BLaER1 treated with 17β-estradiol and CSF1 and Interleukin-3, amounts not matched to agents 10 nM and 100 nM (cell line): ENCODE measurements around the gene TNN.
"Not testable (repeated sequence)": the region's sequence is repeated elsewhere in the genome, so short reads cannot be mapped to it uniquely, and the experiment has no call there.

Experiments used
- H3K27ac ChIP-seq, 11 experiments: shearing (Covaris generic); formaldehyde crosslinking; 2 replicates each; pipeline ENCODE4 v1.8.1; 2022
- H3K27me3 ChIP-seq, 11 experiments: shearing (Covaris generic); formaldehyde crosslinking; 2 replicates each; pipeline ENCODE4 v1.8.1; 2022
- H3K36me3 ChIP-seq, 11 experiments: shearing (Covaris generic); formaldehyde crosslinking; 2 replicates each; pipeline ENCODE4 v1.8.1; 2022
- H3K4me1 ChIP-seq, 10 experiments: shearing (Covaris generic); formaldehyde crosslinking; 2 replicates each; pipeline ENCODE4 v1.8.1; 2022
- H3K4me2 ChIP-seq, 11 experiments: shearing (Covaris generic); formaldehyde crosslinking; 2 replicates each; pipeline ENCODE4 v1.8.1; 2022
- H3K4me3 ChIP-seq, 10 experiments: shearing (Covaris generic); formaldehyde crosslinking; 2 replicates each; pipeline ENCODE4 v1.8.1; 2022
- H3K9ac ChIP-seq, 11 experiments: shearing (Covaris generic); formaldehyde crosslinking; 2 replicates each; pipeline ENCODE4 v1.8.1; 2022
- H3K9me3 ChIP-seq, 11 experiments: shearing (Covaris generic); formaldehyde crosslinking; replicated peaks in 1 of 11; 2 replicates each; pipeline ENCODE4 v1.8.1; 2022
- H4K20me1 ChIP-seq, 11 experiments: shearing (Covaris generic); formaldehyde crosslinking; 2 replicates each; pipeline ENCODE4 v1.8.1; 2022
- Cebpa-rat ChIP-seq, 11 experiments: shearing (Covaris generic); IDR thresholded peaks; 2 replicates each; pipeline ENCODE4 v1.8.1; 2022

Gene TNN

GRCh38 chr1:175035865-175036264, 31.8 kb upstream of the TNN start:
- Histone ChIP-seq H3K4me1 (peaks cover 0 to 17% (median 4%) of the 10 kb centered on the region in 10 experiments; a peak in 7 of 20 replicates), H3K36me3 (no peaks in the 10 kb centered on the region), H3K9ac (no peak overlapping the region), H3K9me3 (no peaks in the 10 kb centered on the region), H3K27ac (no peak overlapping the region), H3K4me2 (peak overlapping the region in 5 of 11 experiments; percentile 6 to 40 (median 17); a peak in 7 of 22 replicates), H3K4me3 (no peak overlapping the region), H3K27me3 (no peaks in the 10 kb centered on the region), H4K20me1 (no peaks in the 10 kb centered on the region)
- TF ChIP-seq Cebpa-rat (IDR thresholded peaks at IDR 0.05) = no peak

DNA sequence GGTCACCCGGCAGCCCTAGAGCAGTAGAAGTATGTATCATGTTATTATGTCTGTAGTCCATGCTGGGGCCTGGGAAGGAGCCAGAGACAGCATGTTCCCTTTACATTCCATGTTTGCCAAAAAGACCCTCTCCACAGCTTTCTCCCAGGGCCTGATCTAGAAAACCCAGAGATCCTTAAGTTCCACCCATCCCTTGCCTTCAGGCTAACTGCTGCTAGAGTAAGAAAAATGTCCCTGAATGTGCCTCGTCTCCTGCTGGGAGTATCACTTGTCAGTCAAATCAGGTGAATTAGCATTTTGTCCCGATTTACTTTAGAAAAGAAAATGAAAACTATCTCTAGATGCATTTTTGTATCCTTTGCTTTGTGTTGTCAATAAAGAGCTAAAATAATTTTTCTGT, 31.2 kb upstream of the TNN start:
- H3K4me1 ChIP-seq = peaks cover 0 to 17% (median 4%) of the 10 kb centered on the region in 10 experiments; a peak in 7 of 20 replicates
- H4K20me1 ChIP-seq = no peaks in the 10 kb centered on the region
- H3K27ac ChIP-seq = no peak overlapping the region
- peak overlapping the region in 1 of 11 experiments; percentile 6; a peak in 1 of 22 replicates for H3K4me2 ChIP-seq
- TF ChIP-seq Cebpa-rat (IDR thresholded peaks at IDR 0.05) = no peak
- H3K9me3 ChIP-seq = no peaks in the 10 kb centered on the region
- H3K4me3 ChIP-seq = no peak overlapping the region
- H3K9ac ChIP-seq = no peak overlapping the region
- no peaks in the 10 kb centered on the region for H3K27me3 ChIP-seq
- no peaks in the 10 kb centered on the region for H3K36me3 ChIP-seq

- Histone ChIP-seq H3K9me3 (no peaks in the 10 kb centered on the region), H3K36me3 (no peaks in the 10 kb centered on the region), H4K20me1 (no peaks in the 10 kb centered on the region), H3K27ac (no peak overlapping the region), H3K4me2 (no peak overlapping the region), H3K9ac (no peak overlapping the region), H3K4me1 (peaks cover 0 to 17% (median 4%) of the 10 kb centered on the region in 10 experiments; a peak in 7 of 20 replicates), H3K27me3 (no peaks in the 10 kb centered on the region), H3K4me3 (no peak overlapping the region)
- no peak for TF ChIP-seq Cebpa-rat (IDR thresholded peaks at IDR 0.05)
These were observed 30.2 kb upstream of the TNN start for GRCh38 chr1:175037416-175037815.

GRCh38 chr1:175040324-175040879, 27.2 kb upstream of the TNN start:
- Histone ChIP-seq H3K27ac (no peak overlapping the region), H3K9ac (no peak overlapping the region), H3K4me2 (no peak overlapping the region), H3K4me3 (no peak overlapping the region), H3K4me1 (peaks cover 0 to 17% (median 4%) of the 10 kb centered on the region in 10 experiments; a peak in 7 of 20 replicates), H3K27me3 (no peaks in the 10 kb centered on the region), H3K36me3 (no peaks in the 10 kb centered on the region), H4K20me1 (no peaks in the 10 kb centered on the region), H3K9me3 (peaks cover 0 to 7% (median 0%) of the 10 kb centered on the region in 11 experiments; a peak in 4 of 22 replicates)
- TF ChIP-seq Cebpa-rat (IDR thresholded peaks at IDR 0.05) = no peak

GRCh38 chr1:175042650-175043049, 25.0 kb upstream of the TNN start:
- Histone ChIP-seq H3K9ac (no peak overlapping the region), H3K36me3 (no peaks in the 10 kb centered on the region), H3K27me3 (no peaks in the 10 kb centered on the region), H3K4me1 (no peaks in the 10 kb centered on the region), H3K4me2 (no peak overlapping the region), H3K27ac (no peak overlapping the region), H3K4me3 (no peak overlapping the region), H4K20me1 (no peaks in the 10 kb centered on the region), H3K9me3 (peaks cover 0 to 10% (median 5%) of the 10 kb centered on the region in 11 experiments; a peak in 4 of 22 replicates)
- TF ChIP-seq Cebpa-rat (IDR thresholded peaks at IDR 0.05) = no peak

DNA sequence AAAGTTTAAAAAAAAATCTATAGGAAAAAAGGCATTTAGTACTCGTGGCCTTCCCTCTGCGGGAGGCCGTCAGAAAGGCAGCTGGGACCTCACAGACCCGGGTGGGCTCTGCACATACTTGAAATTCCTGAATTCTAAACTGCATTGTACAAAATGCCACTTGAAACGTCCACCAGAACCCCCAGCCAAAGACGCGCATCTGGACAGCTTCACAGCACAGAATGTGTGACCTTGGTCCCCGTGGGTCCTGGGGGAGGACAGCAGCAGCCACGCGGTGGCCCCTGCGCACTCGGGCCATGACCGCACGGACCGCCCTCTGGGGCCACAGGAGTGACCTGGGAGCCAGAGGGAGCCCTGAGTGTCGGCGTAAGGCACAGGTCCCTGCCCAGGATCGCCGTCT, 23.8 kb upstream of the TNN start:
- TF ChIP-seq Cebpa-rat (IDR thresholded peaks at IDR 0.05) = no peak
- Histone ChIP-seq H3K4me2 (no peak overlapping the region), H3K4me1 (no peaks in the 10 kb centered on the region), H3K36me3 (no peaks in the 10 kb centered on the region), H3K27me3 (no peaks in the 10 kb centered on the region), H3K9me3 (peaks cover 0 to 10% (median 5%) of the 10 kb centered on the region in 11 experiments; a peak in 4 of 22 replicates), H3K27ac (no peak overlapping the region), H4K20me1 (no peaks in the 10 kb centered on the region), H3K4me3 (no peak overlapping the region), H3K9ac (no peak overlapping the region)

- H3K27ac ChIP-seq, H3K4me3 ChIP-seq, H3K27me3 ChIP-seq, H3K9me3 ChIP-seq, H3K9ac ChIP-seq, H3K36me3 ChIP-seq, H3K4me2 ChIP-seq, H3K4me1 ChIP-seq, H4K20me1 ChIP-seq: not testable (repeated sequence)
These were observed 23.0 kb upstream of the TNN start for GRCh38 chr1:175044591-175044990.

DNA sequence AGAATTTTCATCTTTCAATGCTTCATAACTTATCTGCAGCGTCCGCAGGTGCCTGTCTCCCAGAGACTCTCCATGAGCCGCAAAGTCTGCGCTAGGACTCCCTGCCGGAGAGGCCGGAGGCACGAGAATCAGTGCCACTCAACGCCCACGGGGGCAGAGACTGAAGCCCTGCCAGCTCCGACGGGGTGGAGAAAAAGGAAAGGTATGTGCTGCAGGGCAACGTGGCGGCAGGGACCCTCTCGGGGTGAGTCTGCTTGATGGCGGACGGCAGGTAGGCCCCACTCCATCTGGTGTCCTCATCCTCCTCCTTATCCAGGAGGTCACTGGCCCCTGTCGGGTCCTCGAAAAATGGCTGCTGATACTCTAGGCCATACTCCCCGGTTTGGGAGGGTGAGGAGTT, 22.5 kb upstream of the TNN start:
- Histone ChIP-seq H3K4me1 (no peaks in the 10 kb centered on the region), H4K20me1 (no peaks in the 10 kb centered on the region), H3K4me2 (no peak overlapping the region), H3K27ac (no peak overlapping the region), H3K27me3 (no peaks in the 10 kb centered on the region), H3K9me3 (peaks cover 0 to 10% (median 5%) of the 10 kb centered on the region in 11 experiments; a peak in 4 of 22 replicates), H3K9ac (no peak overlapping the region), H3K4me3 (no peak overlapping the region), H3K36me3 (no peaks in the 10 kb centered on the region)
- no peak for TF ChIP-seq Cebpa-rat (IDR thresholded peaks at IDR 0.05)

DNA sequence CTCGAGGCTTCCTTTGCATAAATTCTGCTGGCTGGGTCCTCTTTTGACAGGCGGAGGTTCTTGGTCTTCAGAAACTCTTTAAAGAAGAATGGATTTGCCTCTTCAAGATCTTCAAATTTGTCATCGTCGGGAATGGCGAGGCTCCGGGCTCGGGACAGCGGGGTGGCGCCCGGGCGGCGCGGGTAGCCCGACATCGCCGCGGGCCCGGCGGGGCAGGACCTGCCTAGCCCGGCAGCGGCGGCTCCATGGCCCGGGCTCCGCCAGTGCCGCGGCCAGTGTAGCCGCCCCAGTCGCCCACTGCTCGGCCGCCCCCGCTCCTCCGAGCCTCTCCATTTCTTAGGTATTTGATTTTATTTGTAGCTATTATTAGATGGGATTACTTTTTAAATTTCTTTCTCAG, 22.1 kb upstream of the TNN start:
- H3K36me3 ChIP-seq = no peaks in the 10 kb centered on the region
- H3K4me2 ChIP-seq = no peak overlapping the region
- no peaks in the 10 kb centered on the region for H3K27me3 ChIP-seq
- no peaks in the 10 kb centered on the region for H4K20me1 ChIP-seq
- peaks cover 0 to 10% (median 5%) of the 10 kb centered on the region in 11 experiments; a peak in 4 of 22 replicates for H3K9me3 ChIP-seq
- no peak overlapping the region for H3K27ac ChIP-seq
- H3K9ac ChIP-seq = no peak overlapping the region
- TF ChIP-seq Cebpa-rat (IDR thresholded peaks at IDR 0.05) = no peak
- no peaks in the 10 kb centered on the region for H3K4me1 ChIP-seq
- H3K4me3 ChIP-seq = no peak overlapping the region

GRCh38 chr1:175050992-175051391, 16.6 kb upstream of the TNN start:
- H3K27ac ChIP-seq = no peak overlapping the region
- H3K4me3 ChIP-seq = no peak overlapping the region
- H4K20me1 ChIP-seq = no peaks in the 10 kb centered on the region
- 0 out of 22 replicates have a peak, but pooled peaks cover 0 to under 1% (median 0%) of the 10 kb centered on the region in 11 experiments for H3K9me3 ChIP-seq
- no peaks in the 10 kb centered on the region for H3K36me3 ChIP-seq
- H3K4me2 ChIP-seq = no peak overlapping the region
- H3K9ac ChIP-seq = no peak overlapping the region
- H3K4me1 ChIP-seq = no peaks in the 10 kb centered on the region
- no peak for TF ChIP-seq Cebpa-rat (IDR thresholded peaks at IDR 0.05)
- H3K27me3 ChIP-seq = no peaks in the 10 kb centered on the region
